Upper lobe of left lung (tissue), 4 donors: ENCODE results near the gene ALDH3A1.

Source experiments
- CTCF ChIP-seq, 6 experiments: fragments of 450-650 bp in 4 of 6; fragments of 200-600 bp in 2 of 6; sonication (generic) in 2 of 6; IDR thresholded peaks; one replicate each; pipeline ENCODE4 v1.5.1; 2016 to 2019; ENCODE audit warnings: antibody characterized with exemption in 6 of 6
- POLR2A ChIP-seq, 4 donors: fragments of 450-650 bp; IDR thresholded peaks; one replicate each; pipeline ENCODE4 v1.5.1; 2016 to 2017; ENCODE audit warnings: antibody characterized with exemption in 4 of 4, mild to moderate bottlenecking in 2 of 4
- POLR2AphosphoS5 ChIP-seq, 2 donors: sonication (generic); formaldehyde crosslinking; IDR thresholded peaks; one replicate each; pipeline ENCODE4 v1.5.1; 2017; ENCODE audit warnings: antibody characterized with exemption in 2 of 2

GRCh38 chr17:19708431-19709175, 39.5 kb downstream of the ALDH3A1 start:
- TF ChIP-seq POLR2AphosphoS5 (IDR thresholded peaks at IDR 0.05) (no peak), CTCF (IDR thresholded peaks at IDR 0.05) (no peak), POLR2A (IDR thresholded peaks at IDR 0.05) (no peak)
